GM20431 (cell line): ENCODE data around the gene PGAP6.
"Not testable (repeated sequence)": the region's sequence is repeated elsewhere in the genome, so short reads cannot be mapped to it uniquely, and the experiment has no call there.

Source experiments
- in situ Hi-C: fragments of 300-500 bp; cut with MseI, MboI; formaldehyde crosslinking; loops from one replicate; pipeline ENCODE4 v1.15.0; 2020; ENCODE audit warnings: low sequenced_read_pairs; ENCODE audit not compliant: unreplicated experiment

The PGAP6 gene

DNA sequence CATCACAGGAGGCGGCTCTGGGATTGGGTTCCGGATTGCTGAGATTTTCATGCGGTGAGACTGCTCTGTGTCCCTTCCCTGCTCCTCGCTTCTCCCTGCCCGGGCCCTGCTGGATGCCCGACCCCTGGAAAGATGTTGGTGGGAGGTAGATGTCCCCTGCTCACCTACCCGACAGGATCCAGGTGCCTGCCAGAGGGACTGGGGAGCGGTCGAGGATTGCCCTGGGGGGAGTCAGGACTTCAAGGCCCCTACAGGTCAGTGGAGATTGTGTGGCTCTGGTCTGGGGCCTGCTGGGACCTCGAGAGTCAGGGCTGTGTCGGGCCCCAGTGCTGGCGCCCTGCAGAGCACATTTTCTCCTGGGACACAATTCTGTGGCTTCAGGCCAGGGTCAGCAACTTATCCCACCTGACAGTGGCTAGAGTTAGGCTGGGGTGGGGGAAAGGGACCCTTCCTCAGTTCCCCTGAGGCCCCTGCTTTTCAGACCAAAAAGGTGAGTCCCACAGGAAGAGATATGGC lies 23.3 kb upstream of the PGAP6 start:
- in situ Hi-C loops: no loop called here

DNA sequence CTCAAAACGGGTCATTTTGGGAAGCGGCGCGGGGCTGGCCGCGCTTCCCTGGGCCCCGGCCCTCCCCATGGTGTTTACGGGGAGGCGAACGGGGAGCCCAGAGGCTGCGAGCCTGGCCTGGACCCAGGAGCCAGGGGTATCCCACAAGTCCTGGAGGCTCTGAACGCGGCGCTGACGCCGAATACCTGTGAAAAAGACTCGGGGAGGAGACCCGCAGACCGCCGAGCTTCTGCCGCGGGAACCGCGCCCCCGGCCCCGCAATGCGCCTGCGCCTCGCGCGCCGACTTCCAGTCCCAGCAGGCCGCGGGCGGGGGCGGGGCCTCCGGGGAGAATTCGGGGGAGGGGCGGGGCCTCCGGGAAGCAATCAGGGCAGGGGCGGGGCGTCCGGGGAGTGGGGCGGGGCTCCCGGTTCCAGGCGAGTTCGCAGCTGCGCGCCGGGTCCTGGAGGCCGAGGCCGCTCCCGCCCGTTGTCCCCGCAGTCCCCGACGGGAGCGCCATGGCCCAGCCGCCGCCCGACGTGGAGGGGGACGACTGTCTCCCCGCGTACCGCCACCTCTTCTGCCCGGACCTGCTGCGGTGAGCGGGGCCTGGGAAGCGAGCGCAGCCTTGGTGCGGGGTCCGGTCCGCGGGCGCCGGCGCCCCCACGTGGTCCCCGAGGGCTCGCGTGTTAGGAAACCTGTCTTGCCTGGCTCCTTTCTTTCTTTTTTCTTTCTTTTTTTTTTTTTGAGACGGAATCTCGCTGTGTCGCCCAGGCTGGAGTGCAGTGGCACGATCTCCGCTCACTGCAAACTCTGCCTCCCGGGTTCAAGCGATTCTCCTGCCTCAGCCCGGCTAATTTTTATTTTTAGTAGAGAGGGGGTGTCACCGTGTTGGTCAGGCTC lies 19.9 kb upstream of the PGAP6 start, which contains the start of gene DECR2:
Gene DECR2 (plus strand): TSS at position 418 of the 881 bp plus-strand sequence. CDS start 79 bp downstream, at position 497.
- in situ Hi-C loops: no loop called here

DNA sequence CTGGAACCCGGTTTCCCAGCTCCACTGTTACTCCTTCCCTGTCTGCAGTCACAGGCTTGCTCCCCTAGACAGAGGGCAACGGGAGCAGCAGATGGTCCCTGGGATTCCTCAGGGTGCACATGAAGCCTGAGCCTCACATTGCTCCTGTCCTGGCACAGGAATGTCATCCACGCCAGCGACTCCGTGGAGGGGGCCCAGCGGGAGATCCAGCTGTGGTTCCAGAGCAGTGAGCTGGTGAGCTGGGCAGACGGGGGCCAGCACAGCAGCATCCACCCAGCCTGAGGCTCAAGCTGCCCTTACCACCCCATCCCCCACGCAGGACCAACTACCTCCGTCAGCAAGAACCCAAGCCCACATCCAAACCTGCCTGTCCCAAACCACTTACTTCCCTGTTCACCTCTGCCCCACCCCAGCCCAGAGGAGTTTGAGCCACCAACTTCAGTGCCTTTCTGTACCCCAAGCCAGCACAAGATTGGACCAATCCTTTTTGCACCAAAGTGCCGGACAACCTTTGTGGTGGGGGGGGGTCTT lies 18.3 kb upstream of the PGAP6 start:
- in situ Hi-C loops: no loop called here

DNA sequence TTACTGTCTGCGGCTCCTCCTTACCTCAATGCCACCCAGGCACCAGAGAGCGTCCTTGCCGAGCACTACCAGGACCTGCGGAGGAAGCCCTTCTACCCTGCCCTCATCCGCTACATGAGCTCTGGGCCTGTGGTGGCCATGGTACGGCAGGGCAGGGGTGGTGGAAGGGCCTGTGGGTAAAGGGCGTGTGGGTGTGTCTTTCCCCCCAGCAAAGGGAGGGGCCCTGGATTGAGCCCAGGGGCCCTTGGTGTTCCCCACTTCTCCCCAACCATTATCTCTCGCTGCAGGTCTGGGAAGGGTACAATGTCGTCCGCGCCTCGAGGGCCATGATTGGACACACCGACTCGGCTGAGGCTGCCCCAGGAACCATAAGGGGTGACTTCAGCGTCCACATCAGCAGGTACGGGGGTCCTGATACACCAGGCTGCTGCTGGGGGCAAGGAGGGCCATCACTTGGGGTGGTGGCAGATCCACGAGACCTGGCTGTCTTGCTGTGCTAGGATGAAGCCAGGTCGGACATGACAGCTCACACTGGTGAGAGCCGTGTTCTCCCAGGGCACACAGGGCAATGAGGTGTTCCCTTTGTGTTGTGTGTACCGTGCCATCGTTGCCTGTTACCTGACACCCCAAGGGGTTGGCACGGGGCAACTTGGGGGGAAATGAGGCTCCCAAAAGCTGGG lies 17.7 kb upstream of the PGAP6 start:
- in situ Hi-C loops: no loop called here

DNA sequence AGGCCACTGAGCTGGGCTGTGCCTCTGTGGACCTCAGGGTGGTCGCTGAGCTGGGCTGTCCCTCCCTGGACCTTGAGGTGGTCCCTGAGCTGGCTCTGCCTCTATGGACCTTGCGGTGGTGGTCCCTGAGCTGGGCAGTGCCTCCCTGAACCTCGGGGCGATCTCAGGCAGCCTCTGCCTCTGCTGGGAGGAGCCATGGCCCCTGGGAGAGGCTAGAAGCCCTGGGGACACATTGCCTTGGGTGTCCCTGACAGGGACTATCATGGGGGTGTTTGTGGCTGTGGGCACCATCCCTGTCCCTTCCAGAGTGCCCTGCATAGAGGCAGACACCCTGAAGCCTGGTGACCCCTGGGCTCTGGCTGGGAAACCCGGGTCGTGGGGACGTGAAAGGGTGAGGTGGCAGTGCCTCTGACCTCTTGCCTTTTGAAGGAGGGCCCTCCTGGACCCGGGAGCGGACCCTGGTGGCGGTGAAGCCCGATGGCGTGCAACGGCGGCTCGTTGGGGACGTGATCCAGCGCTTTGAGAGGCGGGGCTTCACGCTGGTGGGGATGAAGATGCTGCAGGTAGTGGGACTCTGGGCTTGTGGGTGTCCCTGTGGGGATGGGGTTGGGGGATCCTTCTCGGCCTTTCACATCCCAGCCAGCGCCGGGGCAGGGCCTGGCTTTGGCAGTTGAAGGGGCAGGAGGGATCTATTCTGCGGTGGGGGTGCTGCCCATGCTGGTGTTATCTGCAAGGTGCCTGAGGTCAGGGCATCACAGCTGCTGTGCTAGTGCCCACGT lies 17.0 kb upstream of the PGAP6 start:
- in situ Hi-C loops: no loop called here

DNA sequence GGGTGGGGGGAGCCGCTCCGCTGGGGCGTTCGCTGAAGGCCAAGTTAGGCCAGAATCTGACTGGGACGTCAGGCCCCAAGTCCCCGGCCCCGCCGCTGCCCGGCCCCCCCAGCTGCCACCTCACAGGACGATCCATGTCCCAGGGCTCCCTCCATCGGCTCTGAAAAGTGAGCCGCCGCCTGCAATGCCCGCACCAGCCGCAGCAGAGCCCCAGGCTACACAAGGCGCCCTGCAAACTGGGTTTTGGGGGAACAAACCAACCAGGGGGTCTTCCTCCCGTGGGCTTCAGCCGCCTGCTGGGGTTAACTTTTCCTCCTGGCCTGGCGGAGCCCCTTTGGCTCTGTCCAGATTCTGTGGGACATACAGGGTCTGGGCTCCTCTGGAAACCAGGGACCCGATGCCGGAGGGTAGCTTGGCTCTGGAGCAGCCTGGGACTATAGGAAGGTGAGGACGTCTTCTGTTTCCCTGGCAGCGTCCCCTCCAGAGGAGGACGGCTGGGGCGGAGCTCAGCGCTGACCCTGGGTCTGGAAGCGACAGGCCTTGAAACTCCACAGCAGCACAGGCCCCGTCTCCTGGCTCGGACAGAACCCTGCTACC lies 16.1 kb upstream of the PGAP6 start:
- in situ Hi-C loops: no loop called here

DNA sequence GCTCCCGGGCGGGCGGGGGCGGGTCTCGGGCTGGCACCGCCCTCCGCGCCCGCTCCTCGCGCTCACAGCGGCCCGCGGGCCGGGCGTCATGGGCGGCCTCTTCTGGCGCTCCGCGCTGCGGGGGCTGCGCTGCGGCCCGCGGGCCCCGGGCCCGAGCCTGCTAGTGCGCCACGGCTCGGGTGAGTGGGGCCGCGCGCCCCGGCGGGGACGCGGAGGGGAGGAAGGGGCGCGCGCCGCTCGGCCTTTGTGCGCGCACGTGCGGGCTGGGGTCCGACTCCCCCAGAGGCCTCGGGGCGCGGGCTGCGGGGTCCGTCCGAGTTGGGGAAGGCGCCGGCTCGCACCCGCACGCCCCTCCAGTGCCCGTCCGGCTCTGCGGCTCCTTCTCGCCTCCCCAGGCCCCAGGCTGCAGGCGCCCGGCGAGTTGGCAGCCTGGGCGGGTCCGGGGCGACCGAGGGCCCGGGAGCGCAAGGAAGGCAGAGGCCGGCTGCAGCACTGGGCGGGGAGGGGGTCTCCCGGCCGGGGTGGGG lies 15.4 kb upstream of the PGAP6 start, which contains the start of gene NME4:
Gene NME4 (plus strand): TSS at position 65 of the 527 bp plus-strand sequence. CDS start 24 bp downstream, at position 89.
- in situ Hi-C loops: no loop called here

DNA sequence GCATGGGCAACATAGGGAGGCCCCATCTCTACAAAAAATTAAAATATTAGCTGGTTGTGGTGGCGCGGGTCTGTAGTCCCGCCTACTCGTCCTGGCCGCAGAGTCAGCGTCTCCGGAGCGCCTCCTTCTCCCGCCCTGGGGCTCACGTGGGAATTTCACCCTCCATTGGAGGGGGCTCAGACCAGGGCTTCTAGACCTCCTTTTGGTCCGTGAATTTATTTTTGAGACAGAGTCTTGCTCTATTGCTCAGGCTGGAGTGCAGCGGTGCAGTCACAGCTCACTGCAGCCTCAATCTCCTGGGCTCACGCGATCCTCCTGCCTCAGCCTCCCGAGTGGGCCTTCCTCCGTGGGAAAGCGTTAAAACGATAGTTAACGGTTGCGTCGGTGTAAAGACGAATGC lies 14.8 kb upstream of the PGAP6 start:
- in situ Hi-C loops: no loop called here

DNA sequence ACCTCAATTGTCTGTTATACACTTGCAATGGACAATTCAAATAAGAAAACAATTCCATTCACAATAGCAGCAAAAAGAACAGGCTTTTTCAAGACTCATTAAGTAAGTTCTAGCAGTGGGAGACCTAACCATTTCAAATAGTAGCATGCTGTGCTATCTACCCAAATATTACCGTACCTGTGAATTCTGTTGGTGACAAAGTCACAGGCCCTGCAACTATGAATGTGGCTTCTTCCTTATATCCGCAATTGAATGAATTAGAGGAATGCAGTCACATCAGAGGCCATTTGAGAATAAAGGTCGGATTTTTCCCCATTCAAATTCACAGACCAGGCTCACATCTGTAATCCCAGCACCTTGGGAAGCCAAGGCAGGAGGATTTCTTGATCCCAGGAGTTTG lies 14.4 kb upstream of the PGAP6 start:
- in situ Hi-C loops: no loop called here

DNA sequence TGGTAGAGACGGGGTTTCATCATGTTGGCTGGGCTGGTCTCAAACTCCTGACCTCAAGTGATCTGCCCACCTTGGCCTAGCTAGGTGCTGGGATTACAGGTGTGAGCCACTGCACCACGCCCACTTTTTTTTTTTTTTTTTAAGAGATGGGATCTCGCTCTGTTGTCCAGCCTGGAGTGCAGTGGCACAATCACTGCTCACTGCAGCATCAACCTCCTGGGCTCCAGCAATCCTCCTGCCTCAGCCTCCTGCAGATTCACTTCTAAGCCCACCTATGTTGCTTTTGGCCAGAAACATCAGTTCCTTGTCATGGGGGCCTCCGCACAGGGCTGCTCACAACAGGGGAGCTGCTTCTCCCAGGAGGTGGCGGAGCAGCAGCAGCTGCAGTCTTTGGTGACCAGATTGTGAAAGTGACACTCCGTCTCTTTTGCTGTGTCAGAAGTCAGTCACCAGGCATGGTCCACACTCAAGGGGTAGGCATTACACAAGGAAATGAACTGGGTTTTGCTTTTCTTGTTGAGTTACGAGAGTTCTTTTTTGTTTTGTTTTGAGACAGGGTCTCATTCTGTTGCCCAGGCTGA lies 10.8 kb upstream of the PGAP6 start:
- in situ Hi-C loops: no loop called here

DNA sequence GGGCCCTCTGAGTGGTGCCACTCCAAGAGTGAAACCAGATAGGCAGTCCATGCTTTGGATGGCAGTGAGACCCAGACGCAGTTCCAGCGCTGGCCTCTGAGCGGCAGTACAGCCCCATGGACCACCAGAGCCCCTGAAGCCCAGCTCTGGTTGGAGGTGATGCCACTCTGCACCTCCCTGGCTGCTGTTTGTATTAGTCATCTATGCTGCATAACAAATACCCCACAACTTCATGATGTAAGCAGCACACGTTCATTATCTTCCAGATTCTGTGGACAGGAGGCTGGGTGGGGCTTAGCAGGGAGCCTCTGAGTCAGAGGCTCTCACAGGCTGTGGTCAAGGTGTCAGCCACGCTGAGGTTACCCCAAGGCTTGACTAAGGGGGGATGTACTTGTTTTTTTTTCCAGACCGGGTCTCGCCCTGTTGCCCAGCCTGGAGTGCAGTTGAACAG lies 10.1 kb upstream of the PGAP6 start:
- in situ Hi-C loops: no loop called here

DNA sequence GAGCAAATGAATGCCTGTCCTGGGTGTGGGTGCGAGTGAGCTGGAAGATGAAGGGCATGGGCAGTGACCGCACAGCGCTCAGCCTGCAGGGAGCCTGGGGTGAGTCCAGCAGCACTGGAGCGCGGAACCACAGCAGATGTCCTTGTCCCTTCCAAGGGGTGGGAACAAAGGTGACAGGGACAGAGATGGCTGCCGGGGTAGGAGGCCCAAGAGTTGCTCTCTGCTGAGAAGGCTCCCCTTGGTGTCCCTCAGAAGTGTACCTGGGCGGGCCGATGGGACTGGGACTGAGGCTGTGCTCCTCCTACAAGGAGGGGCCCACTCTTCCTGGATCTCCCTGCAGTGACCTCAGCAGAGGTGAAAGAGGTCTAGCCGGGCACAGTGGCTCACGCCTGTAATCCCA lies 7.6 kb upstream of the PGAP6 start:
- in situ Hi-C loops: no loop called here

DNA sequence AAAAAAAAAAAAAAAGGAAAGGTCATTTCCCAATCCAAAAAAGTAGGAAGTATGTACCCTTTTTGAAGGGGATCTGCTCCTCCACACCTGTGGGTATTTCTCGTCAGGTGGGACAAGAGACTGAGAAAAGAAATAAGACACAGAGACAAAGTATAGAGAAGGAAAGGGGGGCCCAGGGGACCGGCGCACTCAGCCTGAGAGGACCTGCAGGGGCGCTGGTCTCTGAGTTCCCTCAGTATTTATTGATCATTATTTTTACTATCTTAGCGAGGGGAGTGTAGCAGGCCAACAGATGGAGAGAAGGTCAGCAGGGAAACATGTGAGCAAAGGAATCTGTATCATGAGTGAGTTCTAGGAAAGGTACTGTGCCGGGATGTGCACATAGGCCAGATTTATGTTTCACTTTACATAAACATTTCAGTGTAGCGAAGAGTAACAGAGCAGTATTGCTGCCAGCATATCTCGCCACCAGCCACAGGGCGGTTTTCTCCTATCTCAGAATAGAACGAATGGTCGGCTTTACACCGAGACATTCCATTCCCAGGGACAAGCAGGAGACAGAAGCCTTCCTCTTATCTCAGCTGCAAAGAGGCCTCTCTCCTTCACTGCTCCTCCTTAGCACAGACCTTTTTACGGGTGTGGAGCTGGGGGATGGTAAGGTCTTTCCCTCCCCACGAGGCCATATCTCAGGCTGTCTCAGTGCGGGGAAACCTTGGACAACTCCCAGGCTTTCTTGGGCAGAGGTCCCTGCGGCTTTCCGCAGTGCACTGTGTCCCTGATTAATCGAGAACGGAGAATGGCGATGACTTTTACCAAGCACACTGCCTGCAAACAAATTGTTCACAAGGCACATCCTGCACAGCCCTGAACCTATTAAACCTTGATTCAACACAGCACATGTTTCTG lies 6.2 kb upstream of the PGAP6 start:
- in situ Hi-C loops: not testable (repeated sequence)

DNA sequence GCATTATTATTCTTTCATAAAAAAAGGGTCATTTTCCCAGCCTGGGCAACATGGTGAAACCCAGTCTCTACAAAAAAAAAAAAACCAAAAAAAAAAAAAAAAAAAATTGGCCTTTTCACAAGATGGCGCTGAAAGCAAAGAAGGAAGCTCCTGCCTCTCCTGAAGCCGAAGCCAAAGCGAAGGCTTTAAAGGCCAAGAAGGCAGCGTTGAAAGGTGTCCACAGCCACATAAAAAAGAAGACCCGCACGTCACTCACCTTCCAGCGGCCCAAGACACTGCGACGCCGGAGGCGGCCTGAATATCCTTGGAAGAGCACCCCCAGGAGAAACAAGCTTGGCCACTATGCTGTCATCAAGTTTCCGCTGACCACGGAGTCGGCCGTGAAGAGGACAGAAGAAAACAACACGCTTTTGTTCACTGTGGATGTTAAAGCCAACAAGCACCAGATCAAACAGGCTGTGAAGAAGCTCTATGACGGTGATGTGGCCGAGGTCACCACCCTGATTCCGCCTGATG lies 4.9 kb upstream of the PGAP6 start:
- in situ Hi-C loops: no loop called here

DNA sequence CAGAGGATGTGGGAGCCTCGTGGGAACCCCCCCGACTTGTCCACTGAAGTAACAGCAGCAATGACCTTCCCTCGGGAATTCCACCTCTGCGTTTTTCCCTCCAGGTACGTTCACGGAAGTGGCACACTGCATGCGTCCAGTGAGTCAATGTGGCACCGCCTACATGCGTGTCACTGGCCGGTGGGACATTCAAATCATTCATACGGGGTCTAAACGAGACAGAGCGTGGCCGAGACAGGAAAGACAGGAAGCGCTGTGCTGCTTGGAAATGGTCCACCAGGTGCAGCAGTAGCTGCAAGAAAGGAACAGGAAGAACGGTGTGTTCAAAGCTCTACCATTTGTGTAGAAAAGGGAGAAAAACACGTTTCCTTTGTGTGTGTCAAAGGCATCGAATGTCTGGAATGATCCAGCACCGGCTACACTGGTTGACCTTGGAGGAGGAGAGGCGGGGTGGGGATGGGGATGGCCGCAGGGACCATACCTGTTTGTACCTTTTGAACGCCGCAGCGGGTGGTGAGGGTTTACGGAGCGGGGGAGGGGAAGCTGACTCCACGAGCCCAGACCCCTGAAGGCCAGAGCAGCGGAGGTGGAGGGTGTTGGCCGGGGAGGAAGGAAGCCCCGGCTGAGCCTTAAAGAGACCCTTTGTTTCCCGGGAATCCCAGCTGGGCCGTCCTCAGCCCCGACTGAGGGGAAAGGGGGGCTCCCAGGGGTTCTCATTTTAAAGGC lies 1.7 kb upstream of the PGAP6 start:
- in situ Hi-C loops: no loop called here

DNA sequence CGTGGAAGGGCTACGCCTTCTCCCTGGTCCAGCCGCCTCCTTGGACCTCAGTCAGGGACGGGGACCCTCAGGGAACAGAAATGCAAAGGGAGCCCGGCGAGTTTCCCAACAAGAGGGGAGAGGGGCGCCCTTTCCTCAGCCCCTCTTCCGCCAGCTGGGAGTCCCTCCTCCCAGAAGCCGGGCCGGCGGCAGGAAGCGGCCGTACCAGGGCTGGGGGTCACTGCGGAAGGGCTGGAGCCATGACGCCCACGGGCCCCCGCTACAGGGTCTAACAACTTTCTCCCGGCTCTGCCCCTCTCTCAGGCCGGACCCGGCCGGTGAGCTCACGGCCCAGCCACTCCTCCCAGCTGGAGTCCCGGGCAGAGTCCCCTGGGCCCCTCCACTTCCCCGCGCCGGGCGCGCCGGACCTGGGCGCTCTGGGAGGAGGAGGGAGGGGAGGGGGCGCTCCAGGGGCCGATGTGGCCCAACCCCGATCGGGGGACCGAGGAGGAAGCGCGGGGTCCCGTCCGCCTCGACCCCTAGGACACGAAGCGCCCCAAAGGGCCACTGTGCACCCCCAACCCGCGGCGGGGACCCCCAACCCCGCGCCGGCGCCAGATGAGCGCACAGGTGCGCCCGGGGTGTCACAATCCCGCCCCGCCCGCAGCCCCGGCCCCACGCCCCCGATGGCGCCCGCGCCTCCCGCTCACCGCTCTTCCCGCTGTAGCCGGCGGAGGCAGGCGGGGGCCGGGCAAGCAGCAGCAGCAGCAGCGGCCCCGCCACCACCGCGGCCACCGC lies 578 bp downstream of the PGAP6 start:
- in situ Hi-C loops: no loop called here

DNA sequence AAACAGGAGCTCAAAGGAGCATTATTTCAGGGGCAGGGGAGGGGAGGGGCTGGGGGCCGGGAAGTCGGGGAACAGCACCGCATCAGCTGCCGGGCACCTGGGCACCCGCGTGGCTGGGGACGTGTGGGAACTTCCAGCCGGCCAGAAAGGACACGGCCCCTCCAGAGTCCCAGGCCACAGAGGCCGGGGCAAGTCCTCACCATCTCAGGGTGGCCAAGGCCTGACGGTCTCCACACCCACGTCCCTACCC lies 1.1 kb downstream of the PGAP6 start:
- in situ Hi-C loops: no loop called here
